Caki2 (cell line): Measurements from ENCODE around the gene NPIPB12. TPM values are rescaled to one million over a fixed set of nuclear protein-coding genes. Genes with fewer than 3 reads are reported as not detected.

Source experiments
- total RNA-seq: library from RNA; depleted of rRNA; stranded (reverse); fragments of >200 nt; shearing (Covaris generic); gene quantifications from 2 replicates; pipeline ENCODE4 v1.2.3, GENCODE V29; 2014; ENCODE audit warnings: low replicate concordance; rRNA removed

Gene NPIPB12
- total RNA-seq, 1 experiment from 2014 or later, result 1.9 TPM

Other genes starting within 250 kb of the NPIPB12 start
- not detected in 2 replicates for gene NPIPB11, start 99.7 kb downstream of the NPIPB12 start, total RNA-seq
- 28.0 and 50.4 TPM in 2 replicates for gene BOLA2, start 52.1 kb downstream of the NPIPB12 start, total RNA-seq
- gene SLX1B, start 51.9 kb downstream of the NPIPB12 start, total RNA-seq, result 49.4 and 142 TPM in 2 replicates
- 2.6 and 6.6 TPM in 2 replicates for gene SULT1A4, start 46.5 kb downstream of the NPIPB12 start, total RNA-seq
- not detected in 2 replicates for gene SPN, start 156.8 kb upstream of the NPIPB12 start, total RNA-seq
- 57.5 and 101 TPM in 2 replicates for gene QPRT, start 172.8 kb upstream of the NPIPB12 start, total RNA-seq
- gene C16orf54, start 239.6 kb upstream of the NPIPB12 start, total RNA-seq, result not detected in 2 replicates